HepG2 (cell line): ENCODE measurements around the gene MSI2. TPM values are rescaled to one million over a fixed set of nuclear protein-coding genes. Genes with fewer than 3 reads are reported as not detected.
A peak's percentile ranks its signal among the peaks of the same experiment; 100 is the strongest.

Experiments
- CBX2 ChIP-seq, 2 experiments: fragments of 200-600 bp in 1 of 2; sonication (generic); formaldehyde crosslinking in 1 of 2; IDR thresholded peaks; 2 replicates each; pipeline versions ENCODE4 v1.7.0 to v1.8.1; 2018 to 2022; ENCODE audit warnings: low read depth in 2 of 2, low read length in 1 of 2, mild to moderate bottlenecking in 1 of 2, missing genetic modification reagents in 1 of 2
- E2F5 ChIP-seq: sonication (generic); formaldehyde crosslinking; conservative IDR thresholded peaks from 2 replicates; pipeline ENCODE4 v1.4.0; 2020; ENCODE audit warnings: missing genetic modification reagents
- EHMT2 ChIP-seq: fragments of 200-600 bp; sonication (generic); IDR thresholded peaks from 2 replicates; pipeline ENCODE4 v1.7.0; 2017; ENCODE audit warnings: antibody characterized with exemption, low read depth, low read length, borderline replicate concordance
- GATAD1 ChIP-seq: IDR thresholded peaks from 2 replicates; pipeline ENCODE4 v1.6.1; 2016; ENCODE audit warnings: missing genetic modification reagents, missing compliant biosample characterization
- GATAD2A ChIP-seq: IDR thresholded peaks from 2 replicates; pipeline ENCODE4 v1.6.1; 2016
- IKZF4 ChIP-seq: sonication (generic); formaldehyde crosslinking; IDR thresholded peaks from 2 replicates; pipeline ENCODE4 v1.5.1; 2020; ENCODE audit warnings: borderline replicate concordance, mild to moderate bottlenecking, low read depth, missing genetic modification reagents; ENCODE audit errors: not compliant biosample characterization
- MED8 ChIP-seq: sonication (generic); formaldehyde crosslinking; IDR thresholded peaks from 2 replicates; pipeline ENCODE4 v1.8.1; 2023; ENCODE audit warnings: mild to moderate bottlenecking, missing genetic modification reagents; ENCODE audit not compliant: insufficient replicate concordance
- MIER2 ChIP-seq: IDR thresholded peaks from 2 replicates; pipeline ENCODE4 v1.6.1; 2016; ENCODE audit warnings: missing biosample characterization, missing genetic modification reagents
- NONO ChIP-seq, 2 experiments: fragments of 450-650 bp in 1 of 2; sonication (generic) in 1 of 2; formaldehyde crosslinking in 1 of 2; IDR thresholded peaks in 1 of 2; conservative IDR thresholded peaks in 1 of 2; 2 replicates each; pipeline versions ENCODE4 v1.6.1 to v1.8.0; 2017 to 2022; ENCODE audit warnings: mild to moderate bottlenecking in 1 of 2, missing genetic modification reagents in 1 of 2, moderate library complexity in 1 of 2
- SRF ChIP-seq: IDR thresholded peaks from 2 replicates; pipeline ENCODE4 v1.6.1; 2011; ENCODE audit warnings: mild to moderate bottlenecking, low read depth, low read length, moderate library complexity
- WIZ ChIP-seq: sonication (generic); formaldehyde crosslinking; IDR thresholded peaks from 2 replicates; pipeline ENCODE4 v1.5.1; 2020; ENCODE audit warnings: mild to moderate bottlenecking, missing genetic modification reagents
- ZNF205 ChIP-seq: IDR thresholded peaks from 2 replicates; pipeline ENCODE4 v1.6.1; 2018; ENCODE audit warnings: missing biosample characterization, missing genetic modification reagents
- ZNF318 ChIP-seq: sonication (generic); formaldehyde crosslinking; IDR thresholded peaks from 2 replicates; pipeline ENCODE4 v1.4.0; 2020; ENCODE audit warnings: mild to moderate bottlenecking, missing genetic modification reagents
- ZNF354B ChIP-seq: sonication (generic); formaldehyde crosslinking; IDR thresholded peaks from 2 replicates; pipeline ENCODE4 v1.8.0; 2022; ENCODE audit warnings: mild to moderate bottlenecking, missing genetic modification reagents
- polyA plus RNA-seq, 8 experiments: library from polyadenylated mRNA; depleted of rRNA in 3 of 8; stranded (reverse) in 7 of 8; unstranded in 1 of 8; fragments of >200 nt; fragmentation: Illumina TruSeq in 4 of 8; extraction: Trizol in 4 of 8; gene quantifications; 2 replicates each; pipeline versions ENCODE4 v1.2.1 to v1.2.3, GENCODE V29; 2011 to 2016; ENCODE audit warnings: low read depth in 4 of 8, missing spikeins in 1 of 8, mixed read lengths in 1 of 8; ENCODE audit not compliant: insufficient read depth in 1 of 8
- total RNA-seq, 5 experiments: library from RNA; depleted of rRNA; stranded (reverse); fragments of >200 nt; fragmentation: Illumina TruSeq; extraction: Trizol; gene quantifications; 2 replicates each; pipeline ENCODE4 v1.2.3, GENCODE V29; 2016; ENCODE audit warnings: low read depth in 1 of 5
- TF ChIP-seq, protein P1 (sequence below): sonication (generic); formaldehyde crosslinking; IDR thresholded peaks from 2 replicates; pipeline ENCODE4 v1.4.0; 2020; ENCODE audit warnings: missing genetic modification reagents

The MSI2 gene
- total and polyA plus RNA-seq, 2 of the 13 experiments (the other 11 are each of a cell fraction or from before 2014, with no cell fraction given) = 77.5 to 78.4 TPM

- TF ChIP-seq, protein P1, sequence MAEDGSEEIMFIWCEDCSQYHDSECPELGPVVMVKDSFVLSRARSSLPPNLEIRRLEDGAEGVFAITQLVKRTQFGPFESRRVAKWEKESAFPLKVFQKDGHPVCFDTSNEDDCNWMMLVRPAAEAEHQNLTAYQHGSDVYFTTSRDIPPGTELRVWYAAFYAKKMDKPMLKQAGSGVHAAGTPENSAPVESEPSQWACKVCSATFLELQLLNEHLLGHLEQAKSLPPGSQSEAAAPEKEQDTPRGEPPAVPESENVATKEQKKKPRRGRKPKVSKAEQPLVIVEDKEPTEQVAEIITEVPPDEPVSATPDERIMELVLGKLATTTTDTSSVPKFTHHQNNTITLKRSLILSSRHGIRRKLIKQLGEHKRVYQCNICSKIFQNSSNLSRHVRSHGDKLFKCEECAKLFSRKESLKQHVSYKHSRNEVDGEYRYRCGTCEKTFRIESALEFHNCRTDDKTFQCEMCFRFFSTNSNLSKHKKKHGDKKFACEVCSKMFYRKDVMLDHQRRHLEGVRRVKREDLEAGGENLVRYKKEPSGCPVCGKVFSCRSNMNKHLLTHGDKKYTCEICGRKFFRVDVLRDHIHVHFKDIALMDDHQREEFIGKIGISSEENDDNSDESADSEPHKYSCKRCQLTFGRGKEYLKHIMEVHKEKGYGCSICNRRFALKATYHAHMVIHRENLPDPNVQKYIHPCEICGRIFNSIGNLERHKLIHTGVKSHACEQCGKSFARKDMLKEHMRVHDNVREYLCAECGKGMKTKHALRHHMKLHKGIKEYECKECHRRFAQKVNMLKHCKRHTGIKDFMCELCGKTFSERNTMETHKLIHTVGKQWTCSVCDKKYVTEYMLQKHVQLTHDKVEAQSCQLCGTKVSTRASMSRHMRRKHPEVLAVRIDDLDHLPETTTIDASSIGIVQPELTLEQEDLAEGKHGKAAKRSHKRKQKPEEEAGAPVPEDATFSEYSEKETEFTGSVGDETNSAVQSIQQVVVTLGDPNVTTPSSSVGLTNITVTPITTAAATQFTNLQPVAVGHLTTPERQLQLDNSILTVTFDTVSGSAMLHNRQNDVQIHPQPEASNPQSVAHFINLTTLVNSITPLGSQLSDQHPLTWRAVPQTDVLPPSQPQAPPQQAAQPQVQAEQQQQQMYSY = 0 out of 2 replicates have a peak, but pooled peaks have one; percentile 32
- TF ChIP-seq ZNF318 (CRISPR knock-in tag) (no peak), EHMT2 (peak; percentile 48; the same call in 1 of the 2 replicates), CBX2 (IDR thresholded peaks at IDR 0.05; ENCODE audit: low read depth, low read length) (no peak), CBX2 (CRISPR knock-in tag; IDR thresholded peaks at IDR 0.05; ENCODE audit: low read depth) (no peak), ZNF205 (CRISPR knock-in tag) (peak; percentile 90), IKZF4 (CRISPR knock-in tag) (no peak), MED8 (CRISPR knock-in tag) (no peak), WIZ (no peak), GATAD1 (CRISPR knock-in tag) (no peak), GATAD2A (CRISPR knock-in tag) (peak; percentile 96), MIER2 (CRISPR knock-in tag) (0 out of 2 replicates have a peak, but pooled peaks have one; percentile 59), NONO (IDR thresholded peaks at IDR 0.05) (no peak), NONO (CRISPR knock-in tag; conservative IDR thresholded peaks at IDR 0.05) (peak; percentile 23; the same call in 1 of the 2 replicates), ZNF354B (no peak), SRF (no peak), E2F5 (no peak)
Measured at GRCh38 chr17:57370037-57370581, 113.8 kb downstream of the MSI2 start (continued).
